Choroid plexus epithelial cell (primary cell): Measurements from ENCODE around the gene DIDO1.
"Not testable (repeated sequence)": the region's sequence is repeated elsewhere in the genome, so short reads cannot be mapped to it uniquely, and the experiment has no call there.

Source experiments
- DNase-seq: peaks from one replicate; pipeline ENCODE4 v3.0.0-alpha.2; 2010; ENCODE audit warnings: low read depth
- H3K4me3 ChIP-seq: 2 replicates; pipeline ENCODE4 v1.5.1; 2011; ENCODE audit warnings: low read depth, mild to moderate bottlenecking, control low read depth, low read length, moderate library complexity
- CTCF ChIP-seq: conservative IDR thresholded peaks from 2 replicates; pipeline ENCODE4 v1.5.1; 2011; ENCODE audit warnings: low read depth, mild to moderate bottlenecking, control low read depth, inconsistent platforms, low read length, moderate library complexity

The DIDO1 gene

GRCh38 chr20:62875419-62876361, 50.6 kb downstream of the DIDO1 start:
- H3K4me3 ChIP-seq: no peak overlapping the region
- peak; percentile 82 for DNase-seq
- TF ChIP-seq CTCF: peak; percentile 56

- DNase-seq: no peak
- no peak overlapping the region for H3K4me3 ChIP-seq
- no peak for TF ChIP-seq CTCF
Measured at GRCh38 chr20:62874964-62875344, 51.4 kb downstream of the DIDO1 start.

- peak; percentile 62 for DNase-seq
- peak; percentile 57 for TF ChIP-seq CTCF
- not testable (repeated sequence) for H3K4me3 ChIP-seq
Measured at GRCh38 chr20:62873681-62874031, 52.6 kb downstream of the DIDO1 start.

DNA sequence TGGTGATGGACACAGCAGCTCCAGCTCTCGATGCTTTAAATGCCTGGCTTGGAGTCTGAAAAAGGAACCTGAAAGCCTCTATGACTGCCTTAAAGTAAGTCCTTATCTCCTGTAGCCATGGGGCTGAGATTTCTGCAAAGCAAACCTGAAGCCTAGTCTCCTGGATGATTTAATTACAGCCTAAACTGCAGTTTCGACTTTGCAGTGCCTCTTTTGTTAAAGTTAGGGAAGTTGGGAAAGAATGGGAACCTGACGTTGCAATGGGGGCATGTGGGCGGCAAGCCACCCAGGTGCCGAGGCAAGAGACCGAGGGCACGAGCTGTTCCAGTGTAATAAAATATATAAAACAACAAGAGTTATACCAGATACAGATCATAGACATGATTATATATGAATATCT, 53.0 kb downstream of the DIDO1 start:
- no peak for DNase-seq
- H3K4me3 ChIP-seq: no peak overlapping the region
- TF ChIP-seq CTCF: no peak

- no peak overlapping the region for H3K4me3 ChIP-seq
- no peak for TF ChIP-seq CTCF
- no peak for DNase-seq
Measured at GRCh38 chr20:62872862-62873261, 53.4 kb downstream of the DIDO1 start.

DNA sequence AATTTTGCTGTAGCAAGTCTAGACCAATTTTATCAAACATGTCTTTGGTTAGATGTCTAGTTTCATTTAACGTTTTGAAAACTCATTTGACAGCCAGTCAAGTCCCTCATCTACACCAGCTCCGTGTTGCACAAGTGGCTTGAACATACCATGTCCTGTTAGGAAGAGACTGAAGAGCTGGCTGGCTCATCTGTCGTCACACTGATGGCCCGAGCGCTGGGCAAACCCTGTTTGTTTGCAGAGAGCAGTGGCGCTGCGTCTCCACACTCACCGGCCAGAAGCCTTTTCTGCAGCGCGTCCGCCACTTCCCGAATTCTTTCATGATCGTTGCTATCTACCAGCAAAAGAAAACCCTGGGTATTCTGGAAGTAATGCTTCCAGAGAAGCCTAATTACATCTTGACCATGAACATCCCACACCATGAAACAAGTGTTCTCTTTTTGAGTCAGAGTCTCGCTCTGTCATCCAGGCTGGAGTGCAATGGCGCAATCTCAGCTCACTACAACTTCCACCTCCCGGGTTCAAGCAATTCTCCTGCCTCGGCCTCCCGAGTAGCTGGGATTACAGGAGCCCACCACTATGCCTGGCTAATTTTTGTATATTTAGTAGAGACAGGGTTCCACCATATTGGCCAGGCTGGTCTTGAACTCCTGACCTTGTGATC, 54.0 kb downstream of the DIDO1 start:
- no peak overlapping the region for H3K4me3 ChIP-seq
- no peak for DNase-seq
- no peak for TF ChIP-seq CTCF

- no peak for TF ChIP-seq CTCF
Measured at GRCh38 chr20:62864207-62864606, 62.1 kb downstream of the DIDO1 start.

More at GRCh38 chr20:62864207-62864606, 62.1 kb downstream of the DIDO1 start:
- no peak overlapping the region for H3K4me3 ChIP-seq
- DNase-seq: no peak
